Chondrocyte (in vitro differentiated cells): Measurements from ENCODE around the gene CLIC5. TPM values are rescaled to one million over a fixed set of nuclear protein-coding genes. Genes with fewer than 3 reads are reported as not detected.

Experiments
- DNase-seq: peaks from one replicate; pipeline ENCODE4 v3.0.0; 2021; ENCODE audit warnings: mixed read lengths, low spot score
- H3K27ac Mint-ChIP-seq: one replicate; pipeline ENCODE4 v1.8.0; 2021; ENCODE audit warnings: mild to moderate bottlenecking, moderate library complexity, mixed read lengths; ENCODE audit not compliant: unreplicated experiment
- H3K27me3 Mint-ChIP-seq: 2 replicates; pipeline ENCODE4 v1.8.0; 2021; ENCODE audit warnings: low read depth, mixed read lengths
- H3K36me3 Mint-ChIP-seq: 2 replicates; pipeline ENCODE4 v1.8.0; 2021; ENCODE audit warnings: low read depth, mixed read lengths
- H3K4me1 Mint-ChIP-seq: 2 replicates; pipeline ENCODE4 v1.8.0; 2021; ENCODE audit warnings: low read depth, mild to moderate bottlenecking, mixed read lengths
- H3K4me3 Mint-ChIP-seq: one replicate; pipeline ENCODE4 v1.8.0; 2021; ENCODE audit warnings: mild to moderate bottlenecking, moderate library complexity, mixed read lengths; ENCODE audit not compliant: unreplicated experiment
- H3K9me3 Mint-ChIP-seq: 2 replicates; pipeline ENCODE4 v1.8.0; 2021; ENCODE audit warnings: low read depth, mixed read lengths
- CTCF ChIP-seq: fragments of 200-600 bp; sonication (generic); IDR thresholded peaks from 2 replicates; pipeline ENCODE4 v1.5.0; 2021; ENCODE audit warnings: antibody characterized with exemption, mild to moderate bottlenecking, moderate library complexity
- total RNA-seq: library from RNA; stranded (reverse); gene quantifications from 3 replicates; pipeline ENCODE4 v1.2.1, GENCODE V29; 2021

Gene CLIC5
- total RNA-seq, 1 donor from 2014 or later, result not detected

- Mint-ChIP-seq H3K4me1 (no peaks in the 10 kb centered on the region), H3K27ac (no peak overlapping the region), H3K9me3 (peaks cover 9% of the 10 kb centered on the region), H3K4me3 (no peak overlapping the region), H3K36me3 (peaks cover 4% of the 10 kb centered on the region), H3K27me3 (peaks cover 6% of the 10 kb centered on the region)
- TF ChIP-seq CTCF, result no peak
- no peak for DNase-seq
Measured at GRCh38 chr6:45903959-45904358, 111.7 kb downstream of the CLIC5 start.

GRCh38 chr6:45902984-45903383, 112.7 kb downstream of the CLIC5 start:
- TF ChIP-seq CTCF, result no peak
- Mint-ChIP-seq H3K36me3 (peaks cover 4% of the 10 kb centered on the region), H3K4me3 (no peak overlapping the region), H3K27ac (no peak overlapping the region), H3K9me3 (peaks cover 9% of the 10 kb centered on the region), H3K4me1 (no peaks in the 10 kb centered on the region), H3K27me3 (peaks cover 5% of the 10 kb centered on the region)
- DNase-seq, result no peak

- Mint-ChIP-seq H3K27me3 (peaks cover 4% of the 10 kb centered on the region), H3K27ac (no peak overlapping the region), H3K9me3 (peaks cover 5% of the 10 kb centered on the region), H3K4me1 (peaks cover 3% of the 10 kb centered on the region), H3K36me3 (peaks cover 2% of the 10 kb centered on the region), H3K4me3 (no peak overlapping the region)
- TF ChIP-seq CTCF, result no peak
- no peak for DNase-seq
Measured at GRCh38 chr6:45901767-45902650, 113.7 kb downstream of the CLIC5 start.

- no peak for DNase-seq
- no peak for TF ChIP-seq CTCF
- Mint-ChIP-seq H3K9me3 (peaks cover 2% of the 10 kb centered on the region), H3K36me3 (no peaks in the 10 kb centered on the region), H3K4me3 (no peak overlapping the region), H3K27me3 (peaks cover 4% of the 10 kb centered on the region), H3K4me1 (peaks cover 9% of the 10 kb centered on the region), H3K27ac (no peak overlapping the region)
Measured at GRCh38 chr6:45900808-45901752, 114.6 kb downstream of the CLIC5 start.

GRCh38 chr6:45899683-45899946, 116.0 kb downstream of the CLIC5 start:
- Mint-ChIP-seq H3K9me3 (no peaks in the 10 kb centered on the region), H3K27ac (no peak overlapping the region), H3K4me1 (peaks cover 9% of the 10 kb centered on the region), H3K27me3 (peaks cover 4% of the 10 kb centered on the region), H3K4me3 (no peak overlapping the region), H3K36me3 (no peaks in the 10 kb centered on the region)
- no peak for DNase-seq
- TF ChIP-seq CTCF, result no peak
